HCT116 (cell line): Measurements from ENCODE around the gene ZNF320. TPM values are rescaled to one million over a fixed set of nuclear protein-coding genes. Genes with fewer than 3 reads are reported as not detected.
"Not testable (repeated sequence)": the region's sequence is repeated elsewhere in the genome, so short reads cannot be mapped to it uniquely, and the experiment has no call there.

Experiments used
- ATAC-seq: fragments of 200-7000 bp; cut with Tn5 transposase; 2 replicates; pipeline ENCODE4 v1.9.1; 2020; ENCODE audit warnings: mild to moderate bottlenecking, moderate library complexity
- BruUV-seq: library from RNA; stranded (reverse); fragments of 400-500 nt; replicated peaks from 2 replicates; lab custom pipeline; 2021; lab: Mats Ljungman, UMichigan
- CTCF ChIA-PET: fragments of 300-600 bp; sonication (Branson Sonifier 250); formaldehyde crosslinking; loops from one replicate; lab custom pipeline; 2021; ENCODE audit warnings: antibody characterized with exemption; lab: Charles Lee
- POLR2A ChIA-PET: fragments of 300-600, 350-600 bp; sonication (Branson Sonifier 250); formaldehyde crosslinking; loops from one replicate; lab custom pipeline; 2021; ENCODE audit warnings: antibody characterized with exemption; lab: Charles Lee
- RAD21 ChIA-PET, 2 experiments: fragments of 300-600 bp; sonication (Branson Sonifier 250); formaldehyde crosslinking; loops; one replicate each; lab custom pipeline; 2023; ENCODE audit warnings: low total read pairs in 2 of 2; ENCODE audit not compliant: uncharacterized antibody in 2 of 2, unreplicated experiment in 2 of 2, low non-redundant PET in 1 of 2; lab: Charles Lee
- DNase-seq: peaks from one replicate; pipeline ENCODE4 v3.0.0-alpha.2; 2010; ENCODE audit warnings: low read depth, low spot score
- H2AFZ ChIP-seq: fragments of 200-600 bp; shearing (Covaris generic), sonication (generic); 2 replicates; pipeline ENCODE4 v1.6.1; 2017; ENCODE audit warnings: low read depth, mixed run types, mixed read lengths, antibody characterized with exemption, low read length; ENCODE audit not compliant: poor library complexity, severe bottlenecking
- H3K27ac ChIP-seq: 2 replicates; pipeline ENCODE4 v1.5.1; 2012; ENCODE audit warnings: low read depth, low read length
- H3K27me3 ChIP-seq: fragments of 200-600 bp; sonication (generic); 2 replicates; pipeline ENCODE4 v1.6.1; 2016; ENCODE audit warnings: mixed run types, low read length, mixed read lengths; ENCODE audit not compliant: insufficient read depth
- H3K36me3 ChIP-seq, 2 experiments: fragments of 200-500 bp in 1 of 2; fragments of 200-600 bp in 1 of 2; sonication (Bioruptor generic) in 1 of 2; sonication (generic) in 1 of 2; 2 replicates each; pipeline versions ENCODE4 v1.5.1 to v1.6.1; 2014 to 2016; ENCODE audit warnings: low read length in 2 of 2, inconsistent platforms in 1 of 2, mixed read lengths in 1 of 2, mixed run types in 1 of 2; ENCODE audit not compliant: insufficient read depth in 2 of 2, control insufficient read depth in 1 of 2
- H3K4me1 ChIP-seq, 2 experiments: fragments of 200-600 bp in 1 of 2; sonication (generic) in 1 of 2; 2 replicates each; pipeline versions ENCODE4 v1.5.1 to v1.6.1; 2012 to 2017; ENCODE audit warnings: low read length in 2 of 2, inconsistent platforms in 1 of 2, mild to moderate bottlenecking in 1 of 2, mixed read lengths in 1 of 2, mixed run types in 1 of 2, moderate library complexity in 1 of 2; ENCODE audit not compliant: insufficient read depth in 2 of 2, control insufficient read depth in 1 of 2
- H3K4me2 ChIP-seq: fragments of 200-600 bp; sonication (generic); 2 replicates; pipeline ENCODE4 v1.6.1; 2017; ENCODE audit warnings: mixed run types, low read length, mixed read lengths
- H3K4me3 ChIP-seq, 2 experiments: fragments of 200-600 bp in 1 of 2; sonication (generic) in 1 of 2; replicated peaks in 1 of 2; 2 replicates each; pipeline ENCODE4 v1.5.1; 2011 to 2016; ENCODE audit warnings: low read length in 2 of 2, control low read depth in 1 of 2, low read depth in 1 of 2, mild to moderate bottlenecking in 1 of 2, mixed read lengths in 1 of 2, mixed run types in 1 of 2
- H3K79me2 ChIP-seq: fragments of 200-600 bp; sonication (generic); 2 replicates; pipeline ENCODE4 v1.6.1; 2017; ENCODE audit warnings: mild to moderate bottlenecking, mixed run types, low read length, moderate library complexity, mixed read lengths; ENCODE audit not compliant: insufficient read depth
- H3K9ac ChIP-seq: fragments of 200-600 bp; sonication (generic); 2 replicates; pipeline ENCODE4 v1.6.1; 2016; ENCODE audit warnings: low read length, mixed read lengths
- H3K9me2 ChIP-seq: fragments of 200-600 bp; sonication (generic), shearing (Covaris generic); 2 replicates; pipeline ENCODE4 v1.6.1; 2017; ENCODE audit warnings: mixed run types, mild to moderate bottlenecking, moderate library complexity; ENCODE audit not compliant: insufficient read depth
- H3K9me3 ChIP-seq, 2 experiments: fragments of 200-500 bp in 1 of 2; fragments of 200-600 bp in 1 of 2; sonication (Bioruptor generic) in 1 of 2; sonication (generic) in 1 of 2; 2 replicates each; pipeline ENCODE4 v1.6.1; 2014 to 2017; ENCODE audit warnings: low read length in 2 of 2, mixed read lengths in 2 of 2, inconsistent platforms in 1 of 2, low read depth in 1 of 2, mild to moderate bottlenecking in 1 of 2, mixed run types in 1 of 2, moderate library complexity in 1 of 2; ENCODE audit not compliant: control insufficient read depth in 1 of 2, insufficient read depth in 1 of 2
- H4K20me1 ChIP-seq: fragments of 200-600 bp; sonication (generic), shearing (Covaris generic); 2 replicates; pipeline ENCODE4 v1.6.1; 2017; ENCODE audit warnings: mixed run types, mild to moderate bottlenecking, moderate library complexity; ENCODE audit not compliant: insufficient read depth
- CBX3 ChIP-seq: IDR thresholded peaks from 2 replicates; pipeline ENCODE4 v1.6.1; 2012; ENCODE audit warnings: low read depth
- EGR1 ChIP-seq: IDR thresholded peaks from 2 replicates; pipeline ENCODE4 v1.6.1; 2012; ENCODE audit warnings: low read depth
- POLR2A ChIP-seq: IDR thresholded peaks from 2 replicates; pipeline ENCODE4 v1.7.0; 2011; ENCODE audit warnings: borderline replicate concordance; ENCODE audit not compliant: insufficient read depth, insufficient read length; ENCODE audit errors: extremely low read depth
- SIN3A ChIP-seq: IDR thresholded peaks from 2 replicates; pipeline ENCODE4 v1.6.1; 2012; ENCODE audit warnings: low read depth
- TCF7L2 ChIP-seq: IDR thresholded peaks from 2 replicates; pipeline ENCODE4 v1.7.0; 2011; ENCODE audit warnings: borderline replicate concordance, inconsistent platforms; ENCODE audit not compliant: insufficient read depth, insufficient read length; ENCODE audit errors: extremely low read depth
- ZNF274 ChIP-seq: fragments of 200-500 bp; sonication (Bioruptor generic); IDR thresholded peaks from 2 replicates; pipeline ENCODE4 v1.6.1; 2014; ENCODE audit warnings: mild to moderate bottlenecking, low read depth, low read length, inconsistent platforms
- intact Hi-C: fragments of 100-400 bp; cut with micrococcal nuclease; formaldehyde crosslinking; loops from 2 replicates; pipeline ENCODE4 v1.10.0; 2022
- total RNA-seq: library from RNA; stranded (reverse); gene quantifications from one replicate; pipeline ENCODE4 v1.2.1, GENCODE V29; 2021; ENCODE audit not compliant: unreplicated experiment
- TF ChIP-seq, protein P1 (sequence below): IDR thresholded peaks from 2 replicates; pipeline ENCODE4 v1.6.1; 2011; ENCODE audit warnings: mild to moderate bottlenecking, low read length, moderate library complexity; ENCODE audit not compliant: insufficient replicate concordance; ENCODE audit errors: extremely low read depth
- TF ChIP-seq, protein P2 (sequence below), 3 experiments: fragments of 200-600 bp in 1 of 3; sonication (generic) in 1 of 3; IDR thresholded peaks in 2 of 3; conservative IDR thresholded peaks in 1 of 3; 2 replicates each; pipeline ENCODE4 v1.5.1; 2012 to 2017; ENCODE audit warnings: low read depth in 2 of 3, low read length in 2 of 3, antibody characterized with exemption in 1 of 3, borderline replicate concordance in 1 of 3, control low read depth in 1 of 3, mild to moderate bottlenecking in 1 of 3, mixed read lengths in 1 of 3, mixed run types in 1 of 3, moderate library complexity in 1 of 3; ENCODE audit not compliant: insufficient read depth in 1 of 3

Gene ZNF320
- total RNA-seq, 1 experiment from 2014 or later = 9.2 TPM

GRCh38 chr19:52941941-52942385, 44.5 kb upstream of the ZNF320 start:
- ATAC-seq = peak; percentile 65
- CTCF ChIA-PET = no interaction called here
- POLR2A ChIA-PET = no interaction called here
- peak overlapping the region; percentile 43; the same call in 1 of the 2 replicates for H3K27ac ChIP-seq
- H3K4me1 ChIP-seq = peaks cover 5 to 12% of the 10 kb centered on the region in 2 experiments; a peak in 2 of 4 replicates
- peak overlapping the region; percentile 73 for H3K9ac ChIP-seq
- peak overlapping the region; percentile 87 for H3K4me2 ChIP-seq
- H3K36me3 ChIP-seq = no peaks in the 10 kb centered on the region; a peak in 1 of 4 replicates
- RAD21 ChIA-PET = no interaction called here
- no peaks in the 10 kb centered on the region for H4K20me1 ChIP-seq
- intact Hi-C loops = loop anchor here (2.0 to 5.0 kb wide), 2 partner anchors 21 to 45 kb away; partner anchors contain the start of genes ZNF320 and ZNF816
- BruUV-seq = TSS peak; percentile 87
- H3K27me3 ChIP-seq = no peaks in the 10 kb centered on the region
- H3K9me2 ChIP-seq = no peaks in the 10 kb centered on the region
- TF ChIP-seq SIN3A = no peak
- no peak for TF ChIP-seq POLR2A
- TF ChIP-seq TCF7L2 = no peak
- no peak for TF ChIP-seq EGR1
- TF ChIP-seq, protein P1, sequence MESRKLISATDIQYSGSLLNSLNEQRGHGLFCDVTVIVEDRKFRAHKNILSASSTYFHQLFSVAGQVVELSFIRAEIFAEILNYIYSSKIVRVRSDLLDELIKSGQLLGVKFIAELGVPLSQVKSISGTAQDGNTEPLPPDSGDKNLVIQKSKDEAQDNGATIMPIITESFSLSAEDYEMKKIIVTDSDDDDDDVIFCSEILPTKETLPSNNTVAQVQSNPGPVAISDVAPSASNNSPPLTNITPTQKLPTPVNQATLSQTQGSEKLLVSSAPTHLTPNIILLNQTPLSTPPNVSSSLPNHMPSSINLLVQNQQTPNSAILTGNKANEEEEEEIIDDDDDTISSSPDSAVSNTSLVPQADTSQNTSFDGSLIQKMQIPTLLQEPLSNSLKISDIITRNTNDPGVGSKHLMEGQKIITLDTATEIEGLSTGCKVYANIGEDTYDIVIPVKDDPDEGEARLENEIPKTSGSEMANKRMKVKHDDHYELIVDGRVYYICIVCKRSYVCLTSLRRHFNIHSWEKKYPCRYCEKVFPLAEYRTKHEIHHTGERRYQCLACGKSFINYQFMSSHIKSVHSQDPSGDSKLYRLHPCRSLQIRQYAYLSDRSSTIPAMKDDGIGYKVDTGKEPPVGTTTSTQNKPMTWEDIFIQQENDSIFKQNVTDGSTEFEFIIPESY = no peak
- TF ChIP-seq, protein P2, sequence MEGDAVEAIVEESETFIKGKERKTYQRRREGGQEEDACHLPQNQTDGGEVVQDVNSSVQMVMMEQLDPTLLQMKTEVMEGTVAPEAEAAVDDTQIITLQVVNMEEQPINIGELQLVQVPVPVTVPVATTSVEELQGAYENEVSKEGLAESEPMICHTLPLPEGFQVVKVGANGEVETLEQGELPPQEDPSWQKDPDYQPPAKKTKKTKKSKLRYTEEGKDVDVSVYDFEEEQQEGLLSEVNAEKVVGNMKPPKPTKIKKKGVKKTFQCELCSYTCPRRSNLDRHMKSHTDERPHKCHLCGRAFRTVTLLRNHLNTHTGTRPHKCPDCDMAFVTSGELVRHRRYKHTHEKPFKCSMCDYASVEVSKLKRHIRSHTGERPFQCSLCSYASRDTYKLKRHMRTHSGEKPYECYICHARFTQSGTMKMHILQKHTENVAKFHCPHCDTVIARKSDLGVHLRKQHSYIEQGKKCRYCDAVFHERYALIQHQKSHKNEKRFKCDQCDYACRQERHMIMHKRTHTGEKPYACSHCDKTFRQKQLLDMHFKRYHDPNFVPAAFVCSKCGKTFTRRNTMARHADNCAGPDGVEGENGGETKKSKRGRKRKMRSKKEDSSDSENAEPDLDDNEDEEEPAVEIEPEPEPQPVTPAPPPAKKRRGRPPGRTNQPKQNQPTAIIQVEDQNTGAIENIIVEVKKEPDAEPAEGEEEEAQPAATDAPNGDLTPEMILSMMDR (IDR thresholded peaks at IDR 0.05 in 2 of 3, conservative IDR thresholded peaks at IDR 0.05 in 1 of 3; ENCODE audit: borderline replicate concordance in 1 of 3, insufficient read depth in 1 of 3, low read depth in 2 of 3, low read length in 2 of 3) = no peak
- no peak for TF ChIP-seq CBX3
- TF ChIP-seq ZNF274 = no peak
- H3K79me2 ChIP-seq = peaks cover 17% of the 10 kb centered on the region
- peaks cover under 1 to 5% of the 10 kb centered on the region in 2 experiments; a peak in 1 of 4 replicates for H3K9me3 ChIP-seq
- DNase-seq = no peak
- peak overlapping the region; percentile 77 for H2AFZ ChIP-seq
- peak overlapping the region; percentile 71 to 87 for H3K4me3 ChIP-seq

- Histone ChIP-seq H3K4me3 (peak overlapping the region; percentile 71 to 87), H3K79me2 (peaks cover 17% of the 10 kb centered on the region), H3K4me1 (peaks cover 5 to 12% of the 10 kb centered on the region in 2 experiments; a peak in 2 of 4 replicates), H3K4me2 (peak overlapping the region; percentile 87), H3K9ac (peak overlapping the region; percentile 73)
- H3K27me3 ChIP-seq, H3K9me3 ChIP-seq, H3K9me2 ChIP-seq, H3K27ac ChIP-seq, H2AFZ ChIP-seq, BruUV-seq, H3K36me3 ChIP-seq, H4K20me1 ChIP-seq, RAD21 ChIA-PET, CTCF ChIA-PET, DNase-seq, ATAC-seq, POLR2A ChIA-PET: not testable (repeated sequence)
- intact Hi-C loops = loop anchor here (5.0 kb wide), 1 partner anchor 44 kb away; the partner anchor contains the start of gene ZNF320
These were observed 44.1 kb upstream of the ZNF320 start for GRCh38 chr19:52941523-52941922.

- POLR2A ChIA-PET, H3K36me3 ChIP-seq, H2AFZ ChIP-seq, BruUV-seq, H3K9me2 ChIP-seq, RAD21 ChIA-PET, H3K4me2 ChIP-seq, H4K20me1 ChIP-seq, H3K9ac ChIP-seq, CTCF ChIA-PET, H3K4me3 ChIP-seq, H3K27me3 ChIP-seq, H3K27ac ChIP-seq, H3K9me3 ChIP-seq, DNase-seq, ATAC-seq: not testable (repeated sequence)
- H3K79me2 ChIP-seq = peaks cover 17% of the 10 kb centered on the region
- H3K4me1 ChIP-seq = peaks cover 5 to 12% of the 10 kb centered on the region in 2 experiments; a peak in 2 of 4 replicates
- intact Hi-C loops = loop anchor here (5.0 kb wide), 1 partner anchor 44 kb away; the partner anchor contains the start of gene ZNF320
These were observed 43.5 kb upstream of the ZNF320 start for GRCh38 chr19:52940905-52941304.
